GM12878 (cell line): Measurements from ENCODE around the gene KPNA1. TPM values are rescaled to one million over a fixed set of nuclear protein-coding genes. Genes with fewer than 3 reads are reported as not detected.

Experiments
- ATAC-seq: fragments of 200-7000 bp; cut with Tn5 transposase; 3 replicates; pipeline ENCODE4 v1.9.1; 2020; ENCODE audit warnings: mild to moderate bottlenecking, moderate library complexity
- BruUV-seq: library from RNA; stranded (reverse); fragments of 400-500 nt; replicated peaks from 2 replicates; lab custom pipeline; 2021; lab: Mats Ljungman, UMichigan
- CTCF ChIA-PET: fragments of 300-600 bp; sonication (Branson Sonifier 250); formaldehyde crosslinking; extraction: SDS; loops from one replicate; lab custom pipeline; 2021; ENCODE audit warnings: inconsistent platforms; lab: Yijun Ruan, JAX
- POLR2A ChIA-PET: fragments of 350-600 bp; formaldehyde crosslinking; extraction: SDS; loops from one replicate; lab custom pipeline; 2021; ENCODE audit warnings: inconsistent platforms; lab: Charles Lee
- RAD21 ChIA-PET: fragments of 300-600 bp; sonication (Branson Sonifier 250); formaldehyde crosslinking; loops from one replicate; lab custom pipeline; 2023; ENCODE audit warnings: antibody characterized with exemption; ENCODE audit not compliant: unreplicated experiment; lab: Charles Lee
- SMC1A ChIA-PET: fragments of 300-600 bp; sonication (Branson Sonifier 250); formaldehyde crosslinking; loops from one replicate; lab custom pipeline; 2023; ENCODE audit not compliant: unreplicated experiment, uncharacterized antibody; lab: Charles Lee
- DNase-seq: peaks from one replicate; pipeline ENCODE4 v3.0.0-alpha.2; 2011; ENCODE audit warnings: low read depth, low spot score
- FAIRE-seq: peaks from 3 replicates; lab custom pipeline; 2011; peaks lifted over from hg19 to GRCh38; lab: Jason Lieb, UNC
- H2AFZ ChIP-seq: 2 replicates; pipeline ENCODE4 v1.6.0; 2011; ENCODE audit warnings: low read depth, low read length, control low read depth; ENCODE audit not compliant: control insufficient read depth
- H3K27ac ChIP-seq: 2 replicates; pipeline ENCODE4 v1.5.1; 2011; ENCODE audit warnings: control low read depth; ENCODE audit not compliant: control insufficient read depth, insufficient read depth
- H3K27me3 ChIP-seq, 2 experiments: replicated peaks in 1 of 2; 2 replicates each; pipeline versions ENCODE4 v1.6.0 to v1.6.1; 2011; ENCODE audit warnings: low read length in 1 of 2; ENCODE audit not compliant: control insufficient read depth in 2 of 2, insufficient read depth in 2 of 2
- H3K36me3 ChIP-seq, 2 experiments: 2 replicates each; pipeline ENCODE4 v1.5.1; 2011; ENCODE audit warnings: low read length in 1 of 2; ENCODE audit not compliant: control insufficient read depth in 2 of 2, insufficient read depth in 2 of 2
- H3K4me1 ChIP-seq: 2 replicates; pipeline ENCODE4 v1.6.1; 2011; ENCODE audit warnings: mild to moderate bottlenecking, low read length, moderate library complexity, mixed read lengths; ENCODE audit not compliant: control insufficient read depth, insufficient read depth
- H3K4me2 ChIP-seq: 2 replicates; pipeline ENCODE4 v1.6.0; 2011; ENCODE audit warnings: control low read depth; ENCODE audit not compliant: control insufficient read depth, insufficient read depth
- H3K4me3 ChIP-seq: fragments of 200-600 bp; sonication (generic); 2 replicates; pipeline ENCODE4 v1.5.1; 2016
- H3K79me2 ChIP-seq: 2 replicates; pipeline ENCODE4 v1.6.0; 2011; ENCODE audit warnings: low read length; ENCODE audit not compliant: control insufficient read depth, insufficient read depth
- H3K9ac ChIP-seq: 2 replicates; pipeline ENCODE4 v1.8.0; 2011; ENCODE audit warnings: low read length, control low read depth, mixed read lengths; ENCODE audit not compliant: control insufficient read depth, insufficient read depth
- H3K9me3 ChIP-seq: replicated peaks from 3 replicates; pipeline ENCODE4 v1.5.1; 2011; ENCODE audit warnings: mild to moderate bottlenecking, low read length; ENCODE audit not compliant: control insufficient read depth, insufficient read depth
- H4K20me1 ChIP-seq: 2 replicates; pipeline ENCODE4 v1.6.0; 2011; ENCODE audit not compliant: control insufficient read depth, insufficient read depth
- BHLHE40 ChIP-seq, 2 experiments: fragments of 450-650 bp in 1 of 2; IDR thresholded peaks; 2 replicates each; pipeline ENCODE4 v1.6.1; 2011 to 2017; ENCODE audit warnings: low read depth in 2 of 2, borderline replicate concordance in 1 of 2, improper control_type of control experiment in 1 of 2, low read length in 1 of 2, mild to moderate bottlenecking in 1 of 2
- E4F1 ChIP-seq: fragments of 450-650 bp; IDR thresholded peaks from 2 replicates; pipeline ENCODE4 v1.6.1; 2018; ENCODE audit warnings: borderline replicate concordance, mild to moderate bottlenecking; ENCODE audit not compliant: partially characterized antibody
- EP300 ChIP-seq, 2 experiments: fragments of 150-350 bp in 1 of 2; IDR thresholded peaks; 2 replicates each; pipeline ENCODE4 v1.6.1; 2011 to 2012; ENCODE audit warnings: low read depth in 2 of 2, low read length in 2 of 2, borderline replicate concordance in 1 of 2, improper control_type of control experiment in 1 of 2, inconsistent platforms in 1 of 2; ENCODE audit not compliant: control insufficient read depth in 1 of 2
- EZH2 ChIP-seq: IDR thresholded peaks from 2 replicates; pipeline ENCODE4 v1.6.1; 2012; ENCODE audit warnings: low read depth, mild to moderate bottlenecking, control low read depth, inconsistent platforms, low read length, borderline replicate concordance; ENCODE audit not compliant: control insufficient read depth
- GATAD2B ChIP-seq: fragments of 450-650 bp; conservative IDR thresholded peaks from 2 replicates; pipeline ENCODE4 v1.6.1; 2017; ENCODE audit warnings: low read depth, mild to moderate bottlenecking, moderate library complexity
- KAT2A ChIP-seq: conservative IDR thresholded peaks from 2 replicates; pipeline ENCODE4 v1.6.1; 2011; ENCODE audit warnings: low read depth, low read length; ENCODE audit not compliant: control insufficient read depth
- NFXL1 ChIP-seq: fragments of 450-650 bp; IDR thresholded peaks from 2 replicates; pipeline ENCODE4 v1.6.1; 2017; ENCODE audit warnings: antibody characterized with exemption, mild to moderate bottlenecking, borderline replicate concordance
- PML ChIP-seq: IDR thresholded peaks from 2 replicates; pipeline ENCODE4 v1.6.1; 2012; ENCODE audit warnings: low read length, inconsistent platforms
- RAD51 ChIP-seq: fragments of 450-650 bp; IDR thresholded peaks from 2 replicates; pipeline ENCODE4 v1.6.1; 2016; ENCODE audit warnings: moderate library complexity, mild to moderate bottlenecking, inconsistent platforms
- WRNIP1 ChIP-seq: IDR thresholded peaks from 2 replicates; pipeline ENCODE4 v1.6.1; 2011; ENCODE audit warnings: low read depth, low read length, improper control_type of control experiment, borderline replicate concordance
- ZBTB40 ChIP-seq: fragments of 450-650 bp; IDR thresholded peaks from 2 replicates; pipeline ENCODE4 v1.6.1; 2016; ENCODE audit warnings: mild to moderate bottlenecking, moderate library complexity, borderline replicate concordance
- ZNF207 ChIP-seq: fragments of 450-650 bp; IDR thresholded peaks from 2 replicates; pipeline ENCODE4 v1.6.1; 2014; ENCODE audit warnings: antibody characterized with exemption, mild to moderate bottlenecking, borderline replicate concordance
- ZSCAN29 ChIP-seq: fragments of 450-650 bp; IDR thresholded peaks from 2 replicates; pipeline ENCODE4 v1.6.1; 2017; ENCODE audit warnings: mild to moderate bottlenecking, moderate library complexity
- in situ Hi-C: fragments of 300-500 bp; cut with MboI; formaldehyde crosslinking; loops from 9 replicates; pipeline ENCODE4 v1.14.3; 2018; ENCODE audit warnings: mixed read lengths
- intact Hi-C: fragments of 100-400 bp; cut with micrococcal nuclease; formaldehyde crosslinking; loops from one replicate; pipeline ENCODE4 v1.14.2; 2022; ENCODE audit not compliant: unreplicated experiment
- polyA plus RNA-seq, 11 experiments: library from polyadenylated mRNA; depleted of rRNA in 4 of 11; unstranded in 6 of 11; stranded (reverse) in 5 of 11; fragments of >200 nt; fragmentation: Nextera tagmentation in 4 of 11; fragmentation: Illumina TruSeq in 1 of 11; extraction: Ambion mirVana in 4 of 11; extraction: Trizol in 1 of 11; gene quantifications; 1 replicate in 1 of 11; 2 replicates in 10 of 11; pipeline versions ENCODE4 v1.2.1 to v1.2.3, GENCODE V29; 2011 to 2016; ENCODE audit warnings: inconsistent platforms in 2 of 11, missing spikeins in 2 of 11, low read depth in 1 of 11
- total RNA-seq, 4 experiments: library from RNA; depleted of rRNA in 3 of 4; stranded (reverse); fragments of >200 nt in 3 of 4; fragmentation: Illumina TruSeq in 1 of 4; extraction: Trizol in 1 of 4; gene quantifications; 2 replicates each; pipeline versions ENCODE4 v1.2.1 to v1.2.3, GENCODE V29; 2013 to 2021
- TF ChIP-seq, protein P1 (sequence below): fragments of 450-650 bp; IDR thresholded peaks from 2 replicates; pipeline ENCODE4 v1.6.1; 2017; ENCODE audit warnings: antibody characterized with exemption, mild to moderate bottlenecking, moderate library complexity

The KPNA1 gene
- total and polyA plus RNA-seq, 10 of the 15 experiments (the other 5 are each of a cell fraction or from before 2014, with no cell fraction given) = 8.5 to 52.7 (median 41.0) TPM

DNA sequence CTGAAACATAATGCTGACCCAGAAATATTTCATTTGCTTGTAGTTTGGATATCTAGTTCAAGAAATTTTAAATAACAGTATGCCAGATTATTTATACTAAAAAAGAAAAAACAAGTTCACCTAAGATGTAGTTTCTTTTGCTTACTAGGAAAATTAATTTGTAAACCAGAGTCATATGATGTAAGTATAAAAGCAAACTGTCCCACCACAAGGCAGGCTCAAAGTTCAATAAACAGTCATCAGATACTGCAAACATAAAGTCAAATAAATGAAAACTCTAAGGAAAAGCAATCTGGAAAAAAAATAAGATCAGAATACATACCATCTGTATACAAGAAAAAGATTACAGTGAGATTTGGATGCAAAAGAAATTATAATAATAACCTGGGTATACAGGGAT lies 58.7 kb downstream of the KPNA1 start:
- Histone ChIP-seq H3K36me3 (peaks cover 2 to 19% of the 10 kb centered on the region in 2 experiments), H3K9ac (no peak overlapping the region), H2AFZ (no peak overlapping the region), H3K9me3 (no peaks in the 10 kb centered on the region), H3K79me2 (no peaks in the 10 kb centered on the region), H3K4me2 (no peak overlapping the region), H3K27me3 (no peaks in the 10 kb centered on the region), H3K4me3 (no peak overlapping the region), H4K20me1 (no peaks in the 10 kb centered on the region), H3K4me1 (no peaks in the 10 kb centered on the region), H3K27ac (no peak overlapping the region)
- ChIA-PET CTCF (interaction anchor here (0.6 to 2.6 kb wide), 2 partner anchors 64 to 818 kb away, joined by 5 to 35 read pairs; no protein-coding TSS in a partner anchor), SMC1A (interaction anchor here (1.0 to 4.9 kb wide), 2 partner anchors 12 to 23 kb away, joined by 3 to 31 read pairs; no protein-coding TSS in a partner anchor), RAD21 (interaction anchor here (1.4 to 2.0 kb wide), 2 partner anchors 60 to 150 kb away, joined by 3 to 6 read pairs; no protein-coding TSS in a partner anchor), POLR2A (no interaction called here)
- no peak for ATAC-seq
- DNase-seq = no peak
- FAIRE-seq = no peak
- no TSS peak for BruUV-seq
- in situ Hi-C loops (no loop called here), intact Hi-C loops (loop anchor here (5.0 kb wide), 1 partner anchor 96 kb away; no protein-coding TSS in a partner anchor)
- TF ChIP-seq ZBTB40 = no peak
- TF ChIP-seq EZH2 = no peak
- TF ChIP-seq ZSCAN29 = no peak
- TF ChIP-seq BHLHE40 (IDR thresholded peaks at IDR 0.05; ENCODE audit: borderline replicate concordance in 1 of 2, low read depth in 2 of 2, low read length in 1 of 2) = no peak
- TF ChIP-seq E4F1 = no peak
- no peak for TF ChIP-seq GATAD2B
- no peak for TF ChIP-seq WRNIP1
- TF ChIP-seq EP300 (IDR thresholded peaks at IDR 0.05; ENCODE audit: borderline replicate concordance in 1 of 2, control insufficient read depth in 1 of 2, low read depth in 2 of 2, low read length in 2 of 2) = no peak
- TF ChIP-seq NFXL1 = no peak
- TF ChIP-seq RAD51 = no peak
- TF ChIP-seq KAT2A = no peak
- TF ChIP-seq ZNF207 = no peak
- TF ChIP-seq, protein P1, sequence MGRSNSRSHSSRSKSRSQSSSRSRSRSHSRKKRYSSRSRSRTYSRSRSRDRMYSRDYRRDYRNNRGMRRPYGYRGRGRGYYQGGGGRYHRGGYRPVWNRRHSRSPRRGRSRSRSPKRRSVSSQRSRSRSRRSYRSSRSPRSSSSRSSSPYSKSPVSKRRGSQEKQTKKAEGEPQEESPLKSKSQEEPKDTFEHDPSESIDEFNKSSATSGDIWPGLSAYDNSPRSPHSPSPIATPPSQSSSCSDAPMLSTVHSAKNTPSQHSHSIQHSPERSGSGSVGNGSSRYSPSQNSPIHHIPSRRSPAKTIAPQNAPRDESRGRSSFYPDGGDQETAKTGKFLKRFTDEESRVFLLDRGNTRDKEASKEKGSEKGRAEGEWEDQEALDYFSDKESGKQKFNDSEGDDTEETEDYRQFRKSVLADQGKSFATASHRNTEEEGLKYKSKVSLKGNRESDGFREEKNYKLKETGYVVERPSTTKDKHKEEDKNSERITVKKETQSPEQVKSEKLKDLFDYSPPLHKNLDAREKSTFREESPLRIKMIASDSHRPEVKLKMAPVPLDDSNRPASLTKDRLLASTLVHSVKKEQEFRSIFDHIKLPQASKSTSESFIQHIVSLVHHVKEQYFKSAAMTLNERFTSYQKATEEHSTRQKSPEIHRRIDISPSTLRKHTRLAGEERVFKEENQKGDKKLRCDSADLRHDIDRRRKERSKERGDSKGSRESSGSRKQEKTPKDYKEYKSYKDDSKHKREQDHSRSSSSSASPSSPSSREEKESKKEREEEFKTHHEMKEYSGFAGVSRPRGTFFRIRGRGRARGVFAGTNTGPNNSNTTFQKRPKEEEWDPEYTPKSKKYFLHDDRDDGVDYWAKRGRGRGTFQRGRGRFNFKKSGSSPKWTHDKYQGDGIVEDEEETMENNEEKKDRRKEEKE = no peak
- no peak for TF ChIP-seq PML
